ENCODE data around the gene OTUD5.
A peak's percentile ranks its signal among the peaks of the same experiment; 100 is the strongest.

Gene OTUD5

DNA sequence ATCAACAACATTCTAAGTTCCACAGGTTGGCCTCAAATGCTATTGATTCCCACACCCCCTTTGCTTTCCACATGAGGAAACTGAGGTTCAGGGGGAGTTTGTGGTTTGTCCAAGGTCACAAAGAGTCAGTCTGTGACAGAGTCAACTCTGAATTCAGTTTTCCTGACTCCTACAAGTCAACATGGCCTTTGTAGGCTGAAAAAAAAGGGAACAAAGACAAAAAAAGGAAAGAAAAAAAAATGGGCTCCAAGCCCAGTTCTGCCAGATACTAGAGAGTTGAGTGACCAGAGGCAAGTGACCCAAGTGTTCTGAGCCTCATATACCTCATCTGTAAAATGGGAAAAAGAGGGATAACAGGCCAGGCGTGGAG is 22.1 kb downstream of the OTUD5 start:
- DNase-seq, result no peak

DNA sequence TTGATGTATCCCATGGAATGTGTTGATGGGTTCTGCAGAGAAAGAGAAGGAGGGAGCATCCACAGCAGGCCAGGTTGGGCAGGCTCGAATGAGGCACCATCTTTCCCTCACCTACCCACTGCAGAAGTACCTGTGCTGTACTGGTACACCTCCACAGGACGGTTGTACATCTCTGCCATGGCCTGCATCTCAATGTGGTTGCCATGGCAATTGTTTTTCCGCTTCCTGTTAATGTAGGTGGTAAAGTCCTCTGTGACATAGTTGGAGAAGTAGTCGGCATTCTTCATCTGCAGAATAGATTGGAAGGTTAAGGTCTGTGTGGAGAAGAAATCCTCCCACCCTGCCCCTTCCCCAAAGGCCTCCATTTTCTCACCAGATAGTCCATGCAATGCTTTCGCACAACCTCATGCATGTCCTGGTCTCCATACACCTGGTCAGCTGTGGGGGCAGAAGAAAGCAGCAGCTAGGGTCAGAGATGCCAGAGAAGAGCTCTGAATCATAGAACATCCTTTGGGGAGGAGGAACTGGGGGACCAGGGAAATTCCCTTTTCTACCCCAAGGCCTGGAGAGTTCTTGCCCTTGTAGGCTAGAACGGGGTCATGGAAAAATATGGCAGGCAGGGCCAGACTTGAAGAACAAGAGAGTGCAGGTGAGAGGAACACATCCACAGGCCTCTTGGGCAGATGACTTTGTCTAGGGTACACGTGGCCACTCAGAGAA is 22.7 kb downstream of the OTUD5 start:
- DNase-seq, result no peak

DNA sequence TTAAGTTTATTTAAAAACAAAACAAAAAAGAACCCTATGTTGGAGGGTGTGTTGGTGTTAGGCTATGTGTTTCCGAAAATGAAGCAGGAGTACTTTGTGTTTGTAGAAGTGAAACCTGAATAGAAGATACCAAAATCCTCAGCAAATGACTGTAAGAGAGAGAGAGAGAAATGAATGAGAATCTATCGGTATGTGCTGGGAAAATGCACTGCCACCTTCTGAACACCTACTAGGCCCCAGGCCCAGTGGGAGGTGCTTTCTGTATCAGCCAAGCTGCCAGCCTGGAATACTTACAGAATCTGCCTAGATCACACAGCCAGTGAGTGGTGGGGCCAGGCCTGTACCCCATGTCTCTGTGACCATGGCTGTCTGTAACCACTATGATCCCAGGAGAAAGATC is 23.6 kb downstream of the OTUD5 start:
- DNase-seq, result no peak

DNA sequence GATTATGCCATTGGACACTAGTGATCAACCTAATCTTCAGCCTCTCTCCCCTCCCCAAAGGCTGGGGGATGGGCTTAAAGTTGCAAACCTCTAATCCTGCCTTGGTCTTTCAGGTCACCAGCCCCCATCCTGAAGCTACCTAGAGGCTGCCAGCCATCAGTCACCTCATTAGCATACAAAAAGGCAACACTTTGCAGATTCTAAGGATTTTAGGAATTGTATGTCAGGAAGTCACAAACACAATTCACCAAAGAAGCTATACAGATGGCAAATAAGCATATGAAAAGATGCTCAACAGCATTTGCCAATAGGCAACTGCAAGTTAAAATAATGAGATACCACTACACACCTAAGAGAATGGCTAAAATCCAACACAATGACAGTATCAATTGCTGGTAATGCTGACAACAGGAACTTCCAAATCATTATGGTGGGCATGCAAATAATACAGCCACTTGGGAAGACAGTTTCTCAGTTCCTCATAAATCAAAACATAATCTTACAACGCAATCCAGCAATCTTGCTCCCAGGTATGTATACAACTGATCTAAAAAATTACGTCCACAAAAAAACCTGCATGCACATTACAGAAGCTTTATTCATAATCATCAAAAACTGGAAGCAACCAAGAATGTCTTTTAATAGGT is 29.5 kb downstream of the OTUD5 start:
- no peak for DNase-seq

DNA sequence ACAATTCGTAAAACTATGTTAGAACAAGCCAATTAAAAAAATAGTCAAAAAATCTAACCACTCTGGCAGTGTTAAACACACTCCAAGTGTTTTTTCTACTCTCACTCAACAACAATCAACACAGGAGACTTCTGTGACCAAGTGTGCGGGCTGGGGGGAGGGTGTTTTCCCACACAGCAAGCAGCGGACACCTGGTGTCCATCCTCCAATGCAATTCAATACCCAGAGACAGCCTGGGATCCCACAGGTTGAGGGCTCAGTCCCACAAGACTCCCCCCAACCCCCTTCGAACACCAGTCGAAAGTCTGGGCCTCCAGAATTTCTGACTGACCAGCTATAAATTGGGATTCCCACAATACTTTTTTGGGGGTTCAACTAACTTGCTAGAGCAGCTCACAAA is 30.3 kb downstream of the OTUD5 start:
- no peak for DNase-seq

DNA sequence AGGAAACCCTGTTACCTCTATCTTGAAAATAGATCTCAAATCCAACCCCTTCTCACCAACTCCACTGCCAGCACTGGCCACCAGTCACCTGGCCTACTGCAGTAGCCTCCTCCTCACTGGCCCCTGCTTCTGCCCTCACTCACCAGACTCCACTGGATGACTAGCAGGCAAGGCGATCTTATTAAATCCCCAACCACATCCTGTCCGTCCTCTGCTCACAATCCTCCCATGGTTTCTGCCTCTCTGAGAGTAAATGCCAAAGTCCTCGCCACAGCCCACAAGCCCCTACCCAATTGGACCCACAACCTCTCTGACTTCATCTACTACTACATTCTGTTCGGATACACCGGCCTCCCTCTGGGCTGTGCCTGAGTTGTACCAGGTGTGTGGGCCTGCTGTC is 33.1 kb downstream of the OTUD5 start:
- DNase-seq, result no peak

DNA sequence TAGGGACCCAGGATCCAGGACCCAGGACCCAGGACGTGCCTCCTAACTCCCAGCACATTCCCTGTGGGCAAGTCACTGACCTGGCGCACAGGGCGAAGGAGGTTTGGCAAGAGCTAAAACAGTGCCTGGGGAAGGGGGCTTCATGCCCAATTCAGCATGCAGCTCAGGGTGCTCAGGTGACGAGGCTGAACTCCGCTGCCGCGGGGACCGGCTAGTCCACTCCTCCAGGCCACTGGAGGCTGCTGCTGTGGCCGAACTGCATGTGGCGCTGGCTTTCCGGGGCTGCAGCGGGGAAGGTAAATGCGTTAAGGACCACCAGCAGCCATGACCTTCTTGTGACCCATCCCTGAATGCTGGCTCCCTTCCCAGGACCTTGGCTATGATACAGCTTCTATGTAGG is 33.6 kb downstream of the OTUD5 start:
- no peak for DNase-seq

DNA sequence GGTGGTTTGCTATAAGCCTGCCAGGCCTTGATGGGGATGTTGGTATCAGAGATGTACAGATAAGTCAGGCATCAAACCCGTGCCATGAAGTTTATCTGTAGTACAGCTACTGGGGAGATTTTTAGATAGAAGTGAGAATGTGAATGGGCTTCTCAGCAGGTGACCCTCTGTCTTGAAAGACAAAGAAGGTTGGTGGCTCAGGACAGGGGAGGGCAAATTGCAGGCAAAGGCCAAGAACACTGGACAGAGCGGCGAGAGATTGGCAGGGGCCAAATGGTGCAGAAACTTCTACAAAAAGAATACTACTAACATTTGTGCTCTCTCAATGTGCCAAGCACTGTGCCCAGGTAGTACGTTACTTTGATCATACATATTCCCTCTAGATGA is 36.7 kb downstream of the OTUD5 start:
- no peak for DNase-seq

DNA sequence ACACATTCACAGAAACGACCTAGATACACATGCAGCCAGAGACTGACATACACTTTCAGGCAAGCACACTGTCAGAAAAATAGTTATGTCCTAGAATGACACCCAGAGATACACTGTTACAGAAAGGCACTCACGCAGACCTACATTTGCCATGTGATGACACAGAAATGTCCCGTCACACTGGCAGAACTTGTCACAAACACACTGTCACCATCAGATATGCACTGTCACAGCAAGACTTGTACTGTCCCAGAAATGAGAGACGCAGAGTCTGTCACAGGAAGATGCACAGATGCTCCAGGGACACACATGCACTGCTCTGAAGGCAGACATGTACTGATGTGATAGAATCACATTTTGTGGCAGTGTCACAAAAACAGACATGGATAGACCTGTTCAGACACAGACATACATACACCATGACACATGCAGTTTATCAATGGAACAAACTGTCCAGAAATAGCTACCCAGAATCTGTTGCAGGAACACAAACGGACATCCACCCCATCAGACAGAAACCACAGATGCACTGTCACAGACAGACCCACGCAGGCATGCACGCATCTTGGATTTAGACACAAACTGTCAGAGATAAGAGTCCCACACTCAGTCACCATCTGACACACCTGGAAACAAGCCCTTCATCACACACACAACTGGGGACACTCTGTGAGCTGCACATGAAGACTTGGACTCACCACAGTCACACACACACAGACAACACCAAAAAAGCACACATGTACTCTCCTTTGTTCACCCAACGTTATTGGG is 37.3 kb downstream of the OTUD5 start:
- DNase-seq, result no peak

DNA sequence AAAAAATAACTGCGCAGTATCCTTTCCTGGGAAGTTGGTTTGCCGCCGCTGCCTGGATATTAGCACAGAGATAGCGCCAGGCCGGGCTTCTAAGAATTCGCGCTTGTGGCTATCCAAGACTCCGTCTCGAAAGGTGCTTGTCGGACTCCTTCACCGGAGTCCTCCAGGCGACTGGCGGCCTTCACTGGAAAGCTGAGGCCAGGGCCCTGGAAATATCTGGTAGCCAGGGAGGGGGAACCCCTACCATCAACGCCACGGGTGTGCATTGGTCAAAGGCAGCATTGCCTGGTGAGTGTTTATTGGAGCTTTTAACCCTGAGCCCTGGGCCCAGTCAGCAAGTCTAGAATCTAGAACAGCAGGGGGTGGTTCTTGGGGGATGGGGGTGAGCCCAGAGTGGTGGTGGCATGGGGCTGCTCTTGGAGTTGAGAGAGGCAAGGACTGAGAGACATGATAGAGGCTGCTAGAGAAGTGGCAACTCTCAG is 38.0 kb downstream of the OTUD5 start:
- DNase-seq, result no peak

DNA sequence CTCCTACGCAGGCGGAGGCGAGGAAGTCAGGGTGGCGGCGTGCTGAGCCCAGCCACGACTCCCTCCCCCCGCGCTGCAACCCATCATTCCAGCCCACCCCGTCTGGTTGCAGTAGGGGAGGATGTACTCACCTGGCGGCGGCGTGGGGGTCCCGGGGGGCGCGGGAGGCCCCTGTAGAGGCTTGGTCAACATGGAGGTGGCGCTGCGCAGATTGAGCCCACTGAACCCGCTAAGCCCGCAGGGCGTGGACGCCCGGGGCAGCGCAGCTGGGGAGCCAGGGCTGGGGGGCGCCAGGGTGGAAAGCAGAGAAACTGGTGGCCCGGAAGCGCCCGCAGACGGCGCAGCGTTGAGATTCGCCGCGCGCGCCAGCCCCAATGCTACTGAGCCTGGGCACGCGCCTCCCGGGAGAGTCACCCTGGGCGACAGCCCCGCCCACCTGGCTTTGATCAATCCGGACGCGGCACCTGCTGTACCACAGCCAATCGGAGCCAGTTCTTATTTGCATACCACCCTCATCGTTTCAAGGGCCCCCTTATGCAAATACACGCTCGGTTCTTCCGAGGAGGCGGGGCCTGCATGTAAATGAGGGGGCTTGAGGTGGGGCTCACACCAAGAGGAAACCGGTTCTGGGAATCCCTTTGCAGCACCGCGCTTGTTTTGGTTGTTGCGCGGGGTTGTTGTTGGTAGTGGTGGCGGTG is 38.6 kb downstream of the OTUD5 start, which contains the start of gene PIM2:
Gene PIM2, minus strand, starts transcription at position 382 of the 698 bp plus-strand sequence. Its CDS starts 190 bp downstream, at position 192.
- peak; percentile 86 to 90 for DNase-seq

DNA sequence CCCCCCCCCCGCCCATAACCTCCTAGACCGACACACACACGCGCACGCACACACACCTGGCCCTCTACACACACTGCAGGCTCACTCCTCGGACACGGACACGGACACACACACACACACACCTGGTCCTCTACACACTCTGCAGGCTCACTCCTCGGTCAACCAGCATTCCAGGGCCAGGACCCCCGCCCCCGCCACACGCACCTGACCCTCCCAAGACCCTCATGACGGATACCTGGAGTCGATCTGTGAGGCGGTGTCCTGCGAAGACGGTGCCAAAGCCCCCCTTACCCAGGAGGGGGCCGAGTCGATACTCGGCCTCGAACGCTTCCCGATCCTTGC is 39.1 kb downstream of the OTUD5 start:
- DNase-seq, result no peak

DNA sequence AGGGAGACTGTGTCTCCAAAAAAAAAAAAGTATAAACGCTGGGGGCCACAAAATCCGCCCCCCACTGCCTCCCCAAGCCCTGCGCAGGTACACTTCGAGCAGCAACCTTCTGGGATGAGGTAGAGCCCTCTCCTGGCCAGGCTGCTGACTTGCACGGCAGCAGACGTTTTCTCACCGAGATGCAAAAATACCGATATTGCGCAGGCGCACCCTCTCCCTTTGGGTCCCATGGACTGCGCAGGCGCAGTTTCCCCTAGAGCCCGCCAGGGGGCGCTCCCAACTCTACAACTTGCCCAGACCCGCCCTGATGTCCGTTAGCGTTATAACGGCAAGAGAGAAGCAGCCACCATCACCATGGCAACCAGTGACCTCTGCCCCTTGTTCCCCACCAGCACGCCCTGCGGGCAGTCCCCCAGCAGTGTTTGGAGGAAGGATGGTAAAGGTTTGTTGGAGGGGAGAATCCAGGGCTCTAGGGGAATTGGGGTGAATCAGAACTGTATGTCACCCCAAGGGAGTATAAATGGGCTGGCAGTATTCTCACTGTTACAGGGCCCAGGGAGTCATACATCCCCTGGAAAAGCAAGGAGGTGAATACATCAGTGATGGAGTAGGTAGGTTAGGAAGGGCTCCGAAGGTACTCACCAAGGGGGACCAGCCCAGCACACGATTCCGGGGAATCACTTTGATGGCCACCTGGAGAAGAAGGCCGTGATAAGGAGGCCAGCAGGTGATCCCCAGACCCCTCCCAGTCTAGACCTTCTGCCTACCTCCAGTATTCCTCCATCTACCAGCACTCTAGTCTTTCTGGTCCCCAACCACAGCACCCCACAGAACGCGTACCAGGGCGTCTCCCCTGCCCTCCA is 40.0 kb downstream of the OTUD5 start:
- DNase-seq, result peak; percentile 76

DNA sequence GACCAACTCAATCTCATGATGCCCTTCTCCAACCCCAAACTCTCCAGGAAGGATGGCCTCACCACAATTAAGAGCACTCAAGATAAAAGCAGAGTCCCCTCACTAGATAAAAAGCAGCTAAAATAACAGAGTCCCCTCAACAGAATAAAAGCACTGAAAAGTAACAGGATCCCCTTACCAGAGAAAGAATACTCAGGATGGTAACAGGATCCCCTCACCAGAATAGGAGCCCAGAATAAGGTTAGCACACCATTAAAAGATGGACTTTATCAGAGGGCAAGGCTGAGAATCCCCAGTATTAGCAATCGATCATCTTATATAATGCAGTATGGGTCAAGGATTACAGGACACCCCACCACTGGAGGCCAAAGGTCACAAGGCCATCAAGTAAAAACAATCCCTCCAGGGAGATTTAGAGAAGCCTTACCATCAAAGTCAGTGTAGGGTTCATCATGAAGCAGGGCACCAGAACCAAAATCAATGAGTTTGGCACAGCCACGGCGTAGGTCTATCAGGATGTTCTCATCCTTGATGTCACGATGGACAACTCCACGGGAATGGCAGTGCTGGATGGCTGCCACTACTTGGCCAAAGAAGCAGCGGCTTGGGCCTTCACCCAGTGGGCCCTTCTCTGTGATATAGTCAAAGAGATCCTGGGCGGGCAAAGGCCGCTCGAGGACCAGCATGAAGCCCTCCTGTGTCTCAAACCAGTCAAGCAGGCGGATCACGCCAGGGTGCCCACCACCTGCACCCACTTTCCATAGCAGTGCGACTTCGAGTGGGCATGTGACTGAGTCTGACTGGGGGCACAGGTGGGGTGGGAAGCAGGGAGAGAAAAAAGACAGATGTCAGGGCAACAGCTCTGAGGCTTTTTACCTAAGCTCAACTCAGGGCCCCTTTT is 42.6 kb downstream of the OTUD5 start:
- no peak for DNase-seq

DNA sequence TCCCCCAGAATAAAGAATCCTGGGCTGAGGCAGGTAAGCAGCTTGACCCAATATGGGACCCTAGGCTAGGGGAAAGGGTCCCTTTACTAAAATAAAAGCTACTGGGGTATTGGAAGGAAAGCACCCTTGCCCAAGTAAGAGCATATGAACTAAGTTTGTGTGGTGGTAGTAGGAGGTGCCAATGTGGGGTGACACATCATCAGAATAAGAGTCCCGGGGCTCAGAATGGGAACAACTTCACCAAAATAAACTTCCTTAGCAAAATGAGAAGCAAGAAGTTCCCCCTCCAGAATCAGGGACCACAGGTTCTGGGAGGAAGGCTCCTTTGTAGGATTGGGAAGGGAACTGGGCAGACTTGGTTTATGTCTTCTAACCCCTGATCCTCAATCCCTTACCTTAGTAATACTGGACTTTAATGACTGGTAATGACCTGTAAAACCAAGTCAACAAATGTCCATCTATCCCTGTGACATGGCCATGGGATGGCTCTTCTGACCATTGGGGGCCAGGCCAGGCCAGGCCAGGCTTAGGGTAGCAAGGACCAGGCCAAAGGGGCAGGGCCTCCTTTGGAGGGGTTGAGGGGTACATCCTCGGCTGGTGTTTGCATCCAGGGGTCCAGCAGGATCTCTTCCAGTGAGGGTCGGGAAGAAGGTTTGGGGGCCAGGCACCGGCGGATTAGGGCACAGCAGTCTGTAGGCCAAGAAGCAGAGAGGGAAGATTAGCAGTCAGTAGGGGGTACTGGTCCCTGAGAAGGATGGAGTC is 43.6 kb downstream of the OTUD5 start:
- DNase-seq, result no peak

DNA sequence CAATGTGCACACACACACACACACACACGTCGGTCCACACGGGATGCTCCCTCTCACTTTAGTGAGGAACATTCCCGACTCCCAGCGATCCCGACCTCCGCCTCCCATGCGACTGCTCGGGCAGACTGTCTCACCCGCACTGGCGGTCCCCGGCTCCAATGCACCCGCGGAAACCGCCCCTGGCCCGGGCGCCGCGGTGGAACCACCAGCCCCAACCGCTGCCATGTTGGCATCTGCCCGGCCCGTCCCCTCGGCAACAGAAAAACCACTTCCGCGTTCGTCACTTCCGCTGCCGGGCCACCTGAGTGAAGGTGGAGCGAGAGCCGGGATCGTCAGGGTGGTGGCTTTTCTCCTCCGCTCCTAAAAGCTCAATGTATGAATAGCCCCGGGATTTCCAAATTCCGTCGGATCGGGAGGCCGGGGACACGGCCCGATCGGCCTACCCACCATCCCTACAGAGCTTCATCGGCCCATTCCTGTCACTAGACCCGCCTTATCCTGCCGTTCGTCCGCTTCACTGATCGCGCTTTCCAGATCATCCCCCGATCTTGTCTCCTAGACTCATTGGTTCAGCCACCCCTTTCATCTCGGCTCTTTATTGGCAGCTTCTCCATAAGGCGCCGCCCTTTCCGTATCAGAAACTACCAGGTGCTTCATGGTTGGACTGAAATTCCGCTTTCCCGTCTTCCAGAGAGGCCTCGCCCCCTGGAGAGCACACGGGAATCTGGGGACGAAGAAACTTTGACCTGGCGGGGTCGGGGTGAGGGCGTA is 45.8 kb downstream of the OTUD5 start, which contains the start of gene SLC35A2:
Gene SLC35A2, minus strand, starts transcription at position 235 of the 771 bp plus-strand sequence. Its CDS starts 10 bp downstream, at position 225.
- peak; percentile 68 to 85 for DNase-seq

DNA sequence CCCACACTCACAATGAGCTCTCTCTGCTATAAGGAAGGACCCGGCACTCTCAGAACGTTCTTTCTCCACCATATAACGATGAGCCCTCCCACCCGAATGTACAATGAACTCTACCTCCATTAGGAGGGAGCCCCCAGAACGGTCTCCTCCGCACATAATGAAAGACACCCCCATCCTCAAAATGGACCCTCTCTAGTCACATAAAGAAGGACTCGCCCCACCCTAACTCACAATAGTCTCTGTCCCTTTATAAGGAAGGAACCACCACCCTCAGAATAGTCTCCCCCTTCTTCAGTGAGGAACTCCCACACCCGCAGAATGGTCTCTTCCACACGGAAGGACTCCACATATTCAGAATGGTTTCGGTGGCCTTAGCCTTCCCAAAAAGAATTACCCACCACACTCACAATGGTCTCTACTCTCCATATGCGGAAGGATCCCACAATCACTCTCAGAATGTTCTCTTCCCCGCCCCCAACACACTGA is 46.4 kb downstream of the OTUD5 start:
- DNase-seq, result no peak

DNA sequence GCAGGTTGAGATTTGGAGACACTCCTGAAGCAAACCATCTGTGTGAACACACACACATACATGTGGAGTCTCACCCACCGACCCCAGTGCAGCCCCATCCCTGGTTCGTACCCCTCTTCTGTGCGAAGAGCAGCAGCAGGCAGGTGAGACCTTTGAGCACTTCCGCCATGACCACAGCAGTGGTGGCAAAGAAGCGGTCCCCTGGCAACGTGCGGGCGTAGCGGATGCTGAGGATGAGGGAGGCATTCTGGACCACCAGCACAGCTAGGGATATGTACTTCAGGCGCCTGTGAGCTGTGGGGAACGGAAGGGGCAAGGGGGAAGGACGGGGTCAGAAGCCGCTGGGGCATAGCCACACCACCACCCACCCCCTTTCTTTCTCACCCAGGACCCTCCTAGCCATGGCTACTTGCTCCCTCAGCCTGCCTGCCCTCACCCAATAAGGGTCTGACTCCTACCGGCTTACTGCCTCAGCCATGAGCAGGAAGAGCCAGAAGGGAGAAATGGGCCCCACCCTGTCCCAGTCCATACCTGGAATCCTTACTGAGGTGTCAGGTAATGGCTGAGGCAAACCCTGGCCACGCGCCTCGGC is 47.6 kb downstream of the OTUD5 start:
- DNase-seq, result no peak

DNA sequence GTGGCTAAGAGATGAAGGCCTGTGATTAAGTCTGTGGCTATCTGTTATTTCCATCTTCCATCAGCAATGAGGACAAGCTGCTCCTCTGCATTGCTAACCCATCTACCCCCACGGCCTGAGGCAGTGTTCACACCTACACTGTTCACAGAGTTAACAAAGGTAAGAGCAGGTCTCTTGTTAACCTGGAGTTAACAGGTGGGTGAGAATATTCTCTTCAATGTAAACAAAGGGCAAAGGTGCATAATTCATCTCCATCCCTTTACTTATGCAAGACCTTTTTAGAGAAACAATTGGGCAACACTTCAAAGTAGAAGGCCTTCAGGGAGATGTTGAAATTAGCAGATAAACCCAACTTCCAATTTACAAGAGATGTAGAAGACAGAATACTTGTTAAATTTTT is 48.8 kb downstream of the OTUD5 start:
- no peak for DNase-seq

All from SHP77 (cell line).